Panc1 (cell line): ENCODE data around the gene UROC1. TPM values are rescaled to one million over a fixed set of nuclear protein-coding genes. Genes with fewer than 3 reads are reported as not detected.

Source experiments
- ATAC-seq: fragments of 200-7000 bp; cut with Tn5 transposase; 2 replicates; pipeline ENCODE4 v1.9.1; 2020; ENCODE audit warnings: mild to moderate bottlenecking, moderate library complexity
- BruUV-seq: library from RNA; stranded (reverse); fragments of 400-500 nt; replicated peaks from 2 replicates; lab custom pipeline; 2021; lab: Mats Ljungman, UMichigan
- CTCF ChIA-PET: fragments of 300-600 bp; sonication (Branson Sonifier 250); formaldehyde crosslinking; loops from one replicate; lab custom pipeline; 2022; ENCODE audit warnings: antibody characterized with exemption; lab: Charles Lee
- POLR2A ChIA-PET: fragments of 300-600 bp; sonication (Branson Sonifier 250); formaldehyde crosslinking; loops from one replicate; lab custom pipeline; 2022; ENCODE audit warnings: antibody characterized with exemption; lab: Charles Lee
- DNase-seq: peaks from one replicate; pipeline ENCODE4 v3.0.0-alpha.2; 2010; ENCODE audit warnings: low read depth, low spot score
- H3K27ac ChIP-seq: 2 replicates; pipeline ENCODE4 v1.5.1; 2011; ENCODE audit warnings: mild to moderate bottlenecking, low read length, inconsistent platforms
- H3K27me3 ChIP-seq: fragments of 200-500 bp; sonication (Bioruptor generic); 2 replicates; pipeline ENCODE4 v1.6.0; 2014; ENCODE audit warnings: low read length, inconsistent platforms; ENCODE audit not compliant: control insufficient read depth, insufficient read depth
- H3K36me3 ChIP-seq: fragments of 200-500 bp; sonication (Bioruptor generic); 2 replicates; pipeline ENCODE4 v1.5.1; 2014; ENCODE audit warnings: inconsistent platforms, mild to moderate bottlenecking, low read length, moderate library complexity; ENCODE audit not compliant: control insufficient read depth, insufficient read depth
- H3K4me1 ChIP-seq: 2 replicates; pipeline ENCODE4 v1.5.1; 2011; ENCODE audit warnings: inconsistent platforms, mild to moderate bottlenecking, low read length, moderate library complexity; ENCODE audit not compliant: control insufficient read depth, insufficient read depth
- H3K4me3 ChIP-seq, 2 experiments: 2 replicates each; pipeline ENCODE4 v1.5.1; 2011 to 2012; ENCODE audit warnings: low read depth in 2 of 2, low read length in 2 of 2, mild to moderate bottlenecking in 2 of 2, inconsistent platforms in 1 of 2, moderate library complexity in 1 of 2
- H3K9me3 ChIP-seq: fragments of 200-500 bp; sonication (Bioruptor generic); 2 replicates; pipeline ENCODE4 v1.5.1; 2014; ENCODE audit warnings: low read depth, mild to moderate bottlenecking, inconsistent platforms, low read length, moderate library complexity; ENCODE audit not compliant: control insufficient read depth, insufficient read depth
- CTCF ChIP-seq: fragments of 450-650 bp; IDR thresholded peaks from 2 replicates; pipeline ENCODE4 v1.5.1; 2017; ENCODE audit warnings: mild to moderate bottlenecking
- POLR2AphosphoS5 ChIP-seq: IDR thresholded peaks from 2 replicates; pipeline ENCODE4 v1.6.1; 2012; ENCODE audit warnings: mild to moderate bottlenecking, low read depth, low read length, moderate library complexity
- REST ChIP-seq, 2 experiments: IDR thresholded peaks; 2 replicates each; pipeline ENCODE4 v1.6.1; 2011 to 2012; ENCODE audit warnings: low read depth in 2 of 2, control low read depth in 1 of 2, low read length in 1 of 2, mild to moderate bottlenecking in 1 of 2, moderate library complexity in 1 of 2; ENCODE audit not compliant: insufficient read depth in 1 of 2
- SIN3A ChIP-seq: IDR thresholded peaks from 2 replicates; pipeline ENCODE4 v1.6.1; 2012; ENCODE audit warnings: low read depth, mild to moderate bottlenecking, low read length, moderate library complexity, borderline replicate concordance; ENCODE audit not compliant: insufficient read depth
- TCF7L2 ChIP-seq: IDR thresholded peaks from 2 replicates; pipeline ENCODE4 v1.6.1; 2011; ENCODE audit warnings: mild to moderate bottlenecking, low read depth, low read length, inconsistent platforms
- in situ Hi-C: cut with HindIII; loops from 2 replicates; pipeline ENCODE4 v1.10.0; 2016; ENCODE audit warnings: low sequenced_read_pairs, low pct_unique_long_range_greater_than_20kb
- intact Hi-C: fragments of 100-400 bp; cut with micrococcal nuclease; formaldehyde crosslinking; loops from one replicate; pipeline ENCODE4 v1.10.0; 2022; ENCODE audit not compliant: unreplicated experiment
- total RNA-seq: library from RNA; stranded (reverse); gene quantifications from one replicate; pipeline ENCODE4 v1.2.1, GENCODE V29; 2021; ENCODE audit not compliant: unreplicated experiment

Gene UROC1
- total RNA-seq, 1 experiment from 2014 or later: not detected

GRCh38 chr3:126548556-126549466 is 31.2 kb upstream of the UROC1 start:
- Histone ChIP-seq H3K4me3 (no peak overlapping the region), H3K27ac (no peak overlapping the region), H3K9me3 (no peaks in the 10 kb centered on the region), H3K36me3 (no peaks in the 10 kb centered on the region), H3K27me3 (no peaks in the 10 kb centered on the region; the same call in 1 of the 2 replicates), H3K4me1 (no peaks in the 10 kb centered on the region)
- CTCF ChIA-PET: no interaction called here
- no TSS peak for BruUV-seq
- TF ChIP-seq TCF7L2 (no peak), SIN3A (no peak), POLR2AphosphoS5 (no peak), REST (IDR thresholded peaks at IDR 0.05; ENCODE audit: insufficient read depth in 1 of 2, low read depth in 2 of 2, low read length in 1 of 2) (no peak), CTCF (no peak)
- intact Hi-C loops: loop anchor here (1.0 kb wide), 1 partner anchor 20 kb away; no protein-coding TSS in a partner anchor
- peak; percentile 17; the same call in 1 of the 2 replicates for ATAC-seq
- no peak for DNase-seq
- POLR2A ChIA-PET: interaction anchor here (0.6 kb wide), 1 partner anchor 818 kb away, joined by 4 read pairs; no protein-coding TSS in a partner anchor
- in situ Hi-C loops: no loop called here

- H3K27ac ChIP-seq: no peak overlapping the region
- intact Hi-C loops: no loop called here
- no TSS peak for BruUV-seq
- DNase-seq (no peak), ATAC-seq (no peak)
- H3K4me1 ChIP-seq: no peaks in the 10 kb centered on the region
- no peak overlapping the region for H3K4me3 ChIP-seq
- no peaks in the 10 kb centered on the region for H3K9me3 ChIP-seq
- ChIA-PET CTCF (interaction anchor here (0.6 kb wide), 2 partner anchors 11 to 113 kb away, joined by 3 to 4 read pairs; no protein-coding TSS in a partner anchor), POLR2A (no interaction called here)
- no peak for TF ChIP-seq REST (IDR thresholded peaks at IDR 0.05; ENCODE audit: insufficient read depth in 1 of 2, low read depth in 2 of 2, low read length in 1 of 2)
- no peak for TF ChIP-seq SIN3A
- no peak for TF ChIP-seq TCF7L2
- TF ChIP-seq POLR2AphosphoS5: no peak
- TF ChIP-seq CTCF: no peak
- no peaks in the 10 kb centered on the region for H3K36me3 ChIP-seq
- H3K27me3 ChIP-seq: no peaks in the 10 kb centered on the region; the same call in 1 of the 2 replicates
- in situ Hi-C loops: no loop called here
Observed at GRCh38 chr3:126547721-126548120, 30.1 kb upstream of the UROC1 start.
